HG03469 (cell line): ENCODE results near the gene SHROOM3.
A peak's percentile ranks its signal among the peaks of the same experiment; 100 is the strongest.

ENCODE experiments used
- ATAC-seq: cut with Tn5 transposase; IDR thresholded peaks from one replicate; pipeline ENCODE4 v1.9.1; 2021; ENCODE audit warnings: mild to moderate bottlenecking, moderate library complexity, moderate number of reproducible peaks; ENCODE audit not compliant: unreplicated experiment

The SHROOM3 gene

DNA sequence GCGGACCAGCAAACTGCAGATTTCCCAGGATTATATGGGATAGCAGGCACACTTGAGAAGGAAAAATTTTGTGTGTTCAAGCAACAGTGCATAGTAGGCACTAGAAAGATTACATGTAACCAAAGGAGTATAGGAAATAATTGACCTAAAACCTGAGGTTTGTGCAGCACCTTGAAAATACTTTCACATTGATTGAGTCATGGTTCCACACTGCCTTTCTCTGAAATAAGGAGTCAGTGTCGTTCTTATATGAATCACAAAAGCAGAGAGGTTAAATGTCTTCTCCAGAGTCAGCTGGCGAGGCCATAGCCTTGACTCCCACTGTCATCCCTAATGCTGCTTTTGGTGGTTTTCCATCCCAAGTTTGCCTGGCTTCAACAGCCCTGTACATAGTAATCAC is 324.0 kb downstream of the SHROOM3 start:
- ATAC-seq: no peak

DNA sequence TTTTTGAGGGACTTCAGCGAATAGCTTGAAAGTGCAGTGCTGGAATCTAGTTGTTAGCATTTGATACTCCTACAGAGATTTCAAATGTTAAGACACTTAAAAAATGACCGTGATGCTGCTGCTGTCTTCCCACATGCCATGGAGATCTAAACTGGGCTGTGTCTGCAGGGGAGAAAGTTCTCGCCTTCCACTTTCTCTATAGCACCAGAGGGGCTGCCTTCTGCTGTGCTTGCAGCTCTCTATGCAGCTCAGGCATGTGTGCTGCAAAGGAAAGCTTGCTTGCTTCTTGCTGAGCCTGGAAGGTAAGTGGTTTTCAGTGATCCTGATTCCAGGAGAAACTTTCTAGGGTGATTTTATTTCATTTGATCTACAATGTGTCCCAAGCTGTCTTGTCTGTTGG is 325.2 kb downstream of the SHROOM3 start:
- no peak for ATAC-seq

DNA sequence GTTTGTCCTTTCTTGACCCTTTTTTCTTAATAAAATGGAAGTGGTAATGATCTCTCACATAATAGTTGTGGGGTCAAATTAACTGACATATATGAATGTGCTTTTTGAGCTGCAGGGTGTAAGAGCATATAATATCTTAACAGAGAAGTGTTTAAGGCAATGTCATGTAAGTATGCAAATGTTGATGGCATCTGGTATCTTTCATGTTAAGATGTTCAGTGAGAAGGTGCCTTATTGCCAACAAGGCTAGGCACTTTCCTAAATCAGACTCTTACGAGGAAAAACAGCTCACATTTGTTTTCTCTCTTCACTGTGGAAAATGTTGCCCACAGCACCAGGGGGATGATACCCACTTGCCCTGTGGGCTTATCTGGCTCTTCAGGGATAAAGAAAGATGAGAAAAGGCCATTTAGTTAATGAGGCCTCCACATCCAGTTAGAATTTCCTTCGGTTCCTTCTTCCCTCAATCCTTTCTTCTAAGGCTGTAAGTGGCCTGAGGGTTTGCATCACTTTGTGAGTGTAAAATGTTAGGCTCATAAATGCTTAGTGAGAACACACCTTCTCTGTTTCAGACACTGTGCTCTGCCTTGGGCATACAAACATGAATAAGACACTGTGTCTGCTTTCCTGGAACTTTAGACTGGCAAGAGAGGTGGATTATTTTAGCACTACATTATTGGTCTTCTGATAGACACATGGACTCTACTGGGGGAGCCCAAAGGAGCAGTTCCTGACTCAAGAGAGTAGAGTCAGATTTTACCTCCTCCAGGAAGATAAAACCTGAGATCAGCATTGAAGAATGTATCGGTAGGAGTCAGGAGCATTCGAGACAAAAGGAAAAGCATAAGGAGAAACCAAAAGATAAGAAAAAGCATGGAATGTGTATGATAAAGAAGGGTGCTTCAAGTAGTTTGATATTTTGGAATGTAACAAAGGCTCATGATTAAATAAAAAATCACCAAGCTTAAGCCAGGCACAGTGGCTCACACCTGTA is 327.4 kb downstream of the SHROOM3 start:
- no peak for ATAC-seq

DNA sequence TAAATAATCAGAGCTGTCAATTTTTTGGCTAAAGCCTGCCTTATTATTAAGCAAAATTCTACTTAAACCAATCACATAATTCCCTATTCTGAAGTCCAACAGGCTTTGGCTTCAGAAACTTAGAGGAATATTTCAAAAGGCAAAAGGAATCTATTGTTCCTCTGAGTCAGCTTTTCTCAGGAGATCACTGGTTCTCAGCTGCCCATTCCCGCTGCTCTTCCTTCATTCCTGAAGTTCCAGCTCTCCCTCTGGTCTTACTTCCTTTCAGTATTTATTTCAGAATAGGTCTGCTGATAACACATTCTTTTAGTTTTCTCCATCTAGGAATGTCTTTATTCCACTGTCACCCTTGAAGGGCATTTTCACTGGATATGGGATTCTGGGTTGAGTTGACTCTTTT is 329.2 kb downstream of the SHROOM3 start:
- ATAC-seq: no peak

DNA sequence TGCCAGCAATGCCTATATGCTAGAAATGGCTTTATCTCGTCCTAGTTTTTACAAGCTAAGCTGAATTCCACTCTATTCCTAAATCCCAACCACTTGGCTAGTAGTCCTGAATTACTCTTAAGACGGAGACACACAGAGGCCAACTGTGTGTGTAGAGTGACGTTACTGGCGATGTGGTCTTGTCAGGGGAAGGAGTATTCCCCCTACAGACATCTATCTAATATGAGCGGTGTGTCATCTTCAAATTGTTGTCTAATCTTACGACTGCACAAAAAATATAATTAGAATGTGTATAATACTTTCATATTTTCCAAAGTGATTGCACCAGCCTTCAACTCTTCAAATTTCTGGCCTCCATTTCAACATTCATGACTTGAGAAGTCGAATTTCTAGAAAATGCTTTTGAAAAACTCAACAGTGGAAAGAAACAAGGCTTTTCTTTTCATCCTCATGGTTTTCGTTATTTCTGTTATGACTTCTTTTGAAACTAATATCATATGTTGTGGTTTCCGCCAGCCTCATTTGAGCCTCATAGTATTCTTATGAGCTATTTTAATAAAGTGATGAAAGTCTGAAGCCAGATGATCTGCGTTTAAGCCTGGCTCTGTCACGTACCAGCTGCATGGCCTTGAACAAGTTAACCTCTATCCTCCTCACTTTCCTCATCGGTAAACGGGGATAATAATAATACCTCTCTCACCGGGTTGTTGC is 330.6 kb downstream of the SHROOM3 start:
- no peak for ATAC-seq

DNA sequence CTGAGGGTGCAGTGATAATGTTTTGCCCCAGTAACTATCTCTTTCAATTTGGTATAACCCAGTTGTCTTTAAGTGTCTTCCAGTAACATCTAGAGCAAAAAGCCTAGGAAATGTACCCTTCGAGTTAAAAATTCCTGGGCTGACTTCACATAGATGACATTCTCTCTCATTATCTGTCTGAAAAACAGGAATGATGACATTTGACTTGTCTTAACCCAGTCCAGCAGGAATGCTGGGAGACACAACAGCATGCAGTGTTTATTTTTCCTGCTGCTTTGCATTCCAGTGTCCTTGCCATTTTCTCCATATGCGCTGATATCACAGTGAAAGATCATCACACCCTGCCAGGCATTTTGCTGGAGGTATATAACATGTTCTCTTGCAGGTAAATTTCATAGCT is 333.0 kb downstream of the SHROOM3 start:
- ATAC-seq: no peak

DNA sequence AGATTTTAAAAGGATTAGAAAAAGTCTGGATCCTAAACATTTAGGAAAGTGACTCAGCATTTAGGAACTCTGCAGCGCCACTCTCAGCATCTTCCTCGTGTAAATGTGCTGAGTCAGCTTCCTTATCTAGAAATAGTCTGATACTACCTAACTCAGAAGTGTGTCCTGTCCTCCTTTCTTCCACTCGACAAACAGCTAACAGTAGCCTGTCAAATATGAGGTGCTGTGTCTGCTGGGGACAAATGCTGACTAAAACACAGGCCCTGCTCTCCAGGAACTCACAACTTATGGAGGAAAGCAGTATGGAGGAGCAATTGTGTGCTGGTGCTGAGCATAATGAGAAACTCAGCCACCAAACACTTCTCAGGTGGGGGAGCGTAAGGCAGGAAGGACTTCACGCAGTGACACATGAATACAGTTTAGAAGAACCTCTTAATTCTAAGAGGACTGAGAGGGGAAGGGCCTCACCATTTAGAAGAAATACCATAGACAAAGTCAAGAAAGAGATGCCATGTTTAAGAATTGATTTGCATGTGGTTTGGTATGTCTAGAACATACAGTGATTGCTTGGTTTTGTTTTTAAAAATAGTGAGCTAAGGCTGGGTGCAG is 337.6 kb downstream of the SHROOM3 start:
- peak; percentile 69 for ATAC-seq

DNA sequence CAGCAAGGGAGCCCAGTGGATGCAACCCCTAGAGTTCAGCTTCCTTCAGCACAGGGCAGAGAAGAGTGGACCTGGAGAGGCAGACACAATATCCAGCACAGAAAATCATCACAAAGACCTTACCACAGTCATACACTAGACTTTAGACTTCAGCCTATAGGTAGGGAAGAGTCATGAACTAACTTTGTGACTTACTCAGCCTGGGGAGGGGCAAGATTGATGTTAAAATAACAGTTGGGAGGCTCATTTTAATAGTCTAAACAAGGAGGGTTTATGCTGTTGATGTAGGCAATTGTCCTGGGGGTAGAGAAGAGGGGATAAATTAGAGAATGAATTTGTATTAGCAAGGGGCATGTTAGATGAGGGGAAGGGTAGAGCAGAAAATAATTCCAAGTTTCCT is 338.7 kb downstream of the SHROOM3 start:
- no peak for ATAC-seq

DNA sequence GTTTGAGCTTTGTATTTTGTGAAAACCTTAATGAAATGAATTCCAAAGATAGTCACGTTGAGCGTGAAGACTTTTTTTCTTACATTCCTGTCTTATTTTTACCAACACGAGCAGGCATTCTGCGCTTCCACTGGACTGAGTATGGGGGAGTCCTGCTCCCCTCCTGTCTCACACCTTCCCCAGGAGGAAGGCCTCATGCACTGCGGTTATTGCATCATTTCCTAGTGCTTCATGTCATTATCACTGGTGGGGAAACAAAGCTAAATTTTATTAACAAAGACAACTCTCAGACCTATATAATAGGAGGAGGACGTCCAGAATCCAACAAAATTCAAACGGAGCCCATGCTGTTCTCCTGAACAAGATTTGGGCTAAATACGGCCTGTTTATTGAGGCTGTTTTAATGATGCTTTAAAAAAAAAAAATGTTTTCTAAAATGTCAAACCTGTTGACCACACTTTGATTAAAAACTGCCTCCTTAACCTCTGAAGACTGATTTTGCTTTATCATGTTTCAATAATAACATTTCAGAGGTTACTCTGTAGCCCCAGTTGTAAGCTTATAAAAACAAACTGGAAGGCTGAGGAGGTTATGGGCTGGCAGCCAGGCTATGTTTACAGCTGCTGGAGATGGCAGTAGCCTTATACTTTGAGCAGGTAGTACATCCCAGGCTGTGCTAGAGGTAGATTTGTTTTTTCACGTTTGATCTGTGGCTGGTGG is 344.9 kb downstream of the SHROOM3 start:
- ATAC-seq: no peak

DNA sequence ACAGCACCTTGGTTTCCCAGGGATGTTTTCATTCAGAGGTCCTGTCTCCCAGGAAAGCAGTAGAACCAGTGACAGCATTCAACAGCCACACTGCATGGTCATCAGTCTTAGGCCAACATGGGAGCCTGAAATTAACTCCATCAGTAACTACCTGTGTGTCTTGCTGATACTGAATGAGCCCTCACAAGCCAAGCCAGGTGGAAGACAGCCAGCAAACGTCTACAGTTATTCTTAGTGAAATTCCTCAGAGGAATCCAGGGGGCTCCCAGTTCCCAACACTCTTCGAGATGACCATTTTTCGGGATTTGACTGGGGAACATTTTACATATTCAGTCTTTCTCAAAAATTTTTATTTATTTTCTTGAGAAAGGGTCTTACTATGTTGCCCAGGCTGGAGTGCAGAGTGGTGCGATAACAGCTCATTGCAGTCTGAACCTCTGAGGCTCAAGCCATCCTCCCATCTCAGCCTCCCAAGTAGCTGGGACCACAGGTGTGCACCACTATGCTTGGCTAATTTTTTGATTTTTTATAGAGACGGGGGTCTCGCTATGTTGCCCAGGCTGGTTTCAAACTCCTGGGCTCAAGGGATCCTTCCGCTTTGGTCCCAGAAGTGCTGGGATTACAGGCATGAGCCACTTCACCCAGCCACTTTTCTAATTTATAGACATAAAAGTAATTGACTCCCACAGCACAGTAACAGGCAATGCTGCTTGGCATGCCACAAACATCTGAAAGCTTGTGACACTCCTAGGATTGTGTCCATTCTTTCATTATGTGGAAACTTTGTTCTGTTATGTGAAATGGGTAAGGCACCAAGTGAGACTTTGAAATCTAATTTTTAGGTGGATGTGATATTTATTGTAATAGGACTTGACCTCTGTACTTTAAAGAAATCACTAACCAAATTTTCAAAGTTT is 346.0 kb downstream of the SHROOM3 start:
- no peak for ATAC-seq

DNA sequence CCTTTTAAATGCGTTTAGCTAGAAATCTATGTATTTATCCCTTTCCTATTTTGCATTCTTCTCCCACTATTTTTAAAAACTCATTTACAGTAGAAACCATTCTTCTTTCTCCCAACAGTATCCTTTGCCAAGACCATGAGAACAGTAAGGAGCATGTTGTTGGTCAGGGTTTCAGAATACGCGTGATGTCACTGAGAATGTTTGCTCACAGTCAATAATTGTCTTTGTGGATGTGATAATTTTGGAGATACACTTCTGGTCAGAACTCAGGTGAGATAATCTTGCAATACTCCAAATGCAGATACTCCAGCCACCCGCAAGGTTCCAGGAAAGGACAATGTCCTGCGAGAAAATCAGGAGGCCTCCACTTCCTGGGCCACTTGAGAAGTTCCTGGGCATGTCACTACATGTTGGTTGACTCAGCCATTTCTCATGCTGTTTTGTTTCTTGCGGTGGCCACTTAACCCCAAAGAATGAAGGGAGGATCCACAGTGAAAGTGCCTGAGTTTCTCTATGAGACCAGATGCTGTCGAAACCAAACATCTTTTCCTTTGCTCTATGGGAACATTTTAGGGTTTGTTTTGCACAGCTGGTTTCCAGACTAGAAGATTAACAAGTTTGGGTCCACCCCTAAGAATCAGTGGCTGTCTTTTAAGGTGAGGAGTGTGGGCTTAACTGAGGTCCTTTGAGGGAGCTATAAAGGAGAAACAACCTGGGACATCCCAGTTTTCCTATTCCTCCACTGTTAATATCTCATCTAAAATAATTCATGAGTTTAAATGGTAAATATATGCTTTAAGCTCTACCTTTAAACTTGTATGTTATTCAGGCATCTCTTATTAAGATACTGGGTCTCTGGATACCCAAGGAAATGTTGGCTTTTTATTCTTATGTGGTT is 346.9 kb downstream of the SHROOM3 start:
- no peak for ATAC-seq

DNA sequence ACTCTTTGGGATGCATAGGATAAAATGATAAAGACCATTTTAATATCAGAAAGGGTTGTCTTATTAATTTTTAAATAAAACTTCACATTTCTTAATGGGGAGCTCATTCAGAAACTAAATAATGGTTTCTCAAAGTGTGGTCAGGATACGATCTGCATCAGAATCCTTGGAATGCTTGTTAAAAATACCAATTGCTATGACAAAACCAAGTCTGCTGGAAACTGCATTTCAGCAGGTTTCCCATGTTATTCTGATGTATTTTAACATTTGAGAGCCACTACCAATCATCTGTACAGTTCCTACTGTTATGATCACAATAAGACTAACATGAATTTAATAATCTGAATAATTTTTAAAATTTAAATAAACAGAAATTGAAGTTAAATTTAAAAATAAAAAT is 347.8 kb downstream of the SHROOM3 start:
- no peak for ATAC-seq

DNA sequence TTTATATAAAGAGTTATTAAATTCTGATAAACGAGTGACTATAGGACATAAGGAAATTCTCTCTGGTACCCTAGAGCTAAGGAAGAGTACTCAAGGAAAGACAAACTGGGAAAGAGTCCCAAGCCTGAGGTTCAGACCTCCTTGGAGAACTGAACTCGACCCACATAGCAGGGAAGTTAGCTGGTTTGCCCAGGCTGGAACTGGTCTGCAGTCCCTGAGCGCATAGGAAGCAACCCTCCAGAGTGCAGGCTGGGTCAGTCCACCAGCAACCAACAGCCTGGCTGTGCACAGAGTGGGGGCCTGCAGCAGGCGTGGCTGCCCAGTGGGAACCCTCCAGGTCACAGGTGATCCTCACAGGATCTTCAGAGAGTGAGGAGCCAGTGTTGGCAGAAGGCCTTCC is 348.8 kb downstream of the SHROOM3 start:
- no peak for ATAC-seq

DNA sequence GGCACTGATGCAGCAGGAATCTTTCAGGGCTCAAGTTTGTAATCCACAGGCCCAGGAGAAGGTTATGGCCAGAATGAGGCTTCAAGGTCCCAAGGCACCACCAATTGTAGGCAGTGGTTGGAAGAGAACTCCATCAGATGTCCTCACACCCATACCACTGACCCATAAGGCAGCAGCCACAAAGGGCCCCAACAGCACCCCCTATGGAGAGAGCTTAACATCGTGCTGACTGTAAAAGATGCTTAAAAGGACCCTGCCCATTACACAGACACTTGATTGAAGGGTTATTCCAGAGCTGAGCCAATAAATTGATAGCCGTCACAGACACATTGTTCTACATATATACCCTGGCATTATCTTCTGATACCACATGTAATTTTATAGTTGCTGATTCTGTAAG is 349.2 kb downstream of the SHROOM3 start:
- no peak for ATAC-seq

DNA sequence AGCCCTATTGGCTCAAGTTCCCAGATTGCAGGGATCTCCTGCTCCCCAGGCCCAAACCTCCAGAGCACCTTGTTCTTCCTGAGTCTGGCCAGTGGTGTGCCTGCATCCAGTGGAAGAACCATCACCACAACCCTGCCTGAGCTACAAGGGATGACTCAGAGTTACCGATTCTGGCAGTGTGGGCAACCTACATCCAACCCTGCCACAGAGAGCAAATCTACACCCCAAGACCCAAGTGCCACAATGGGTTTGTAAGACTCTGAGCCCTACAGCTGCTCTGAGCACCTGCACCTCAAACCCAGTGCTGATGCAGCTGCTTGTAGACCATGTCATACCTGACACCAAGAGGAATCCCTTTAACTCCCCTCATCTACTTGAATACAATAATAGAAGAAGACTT is 352.9 kb downstream of the SHROOM3 start:
- no peak for ATAC-seq

DNA sequence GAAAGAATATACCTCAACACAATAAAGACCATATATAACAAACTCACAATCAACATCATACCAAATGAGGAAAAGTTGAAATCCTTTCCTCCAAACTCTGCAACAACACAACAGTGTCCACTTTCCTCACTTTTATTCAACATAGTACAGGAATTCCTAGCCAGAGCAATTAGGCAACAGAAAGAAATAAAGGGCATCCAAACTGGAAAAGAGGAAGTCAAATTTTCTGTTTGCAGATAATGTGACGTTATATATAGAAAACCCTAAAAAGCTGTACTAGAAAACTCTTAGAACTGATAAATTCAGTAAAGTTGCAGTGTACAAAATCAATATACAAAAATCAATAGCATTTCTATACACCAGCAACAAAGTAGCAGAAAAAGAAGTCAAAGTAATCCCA is 355.3 kb downstream of the SHROOM3 start:
- ATAC-seq: no peak

DNA sequence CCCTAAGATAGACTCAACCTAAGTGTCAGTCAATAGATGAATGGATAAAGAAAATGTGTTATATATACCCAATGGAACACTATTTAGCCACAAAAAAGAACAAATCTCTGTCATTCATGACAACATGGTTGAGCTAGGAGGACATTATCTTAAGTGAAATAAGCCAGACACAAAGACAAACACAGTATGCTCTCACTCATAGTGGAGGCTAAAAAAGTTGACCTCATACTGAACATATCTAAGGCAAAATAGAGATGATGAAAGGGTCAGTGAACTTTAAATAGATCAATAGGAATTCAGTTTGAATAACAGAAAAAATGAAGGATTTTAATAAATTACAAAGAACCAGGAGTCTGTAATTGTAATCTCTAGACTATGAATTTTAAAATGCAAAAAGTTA is 356.4 kb downstream of the SHROOM3 start:
- ATAC-seq: no peak

DNA sequence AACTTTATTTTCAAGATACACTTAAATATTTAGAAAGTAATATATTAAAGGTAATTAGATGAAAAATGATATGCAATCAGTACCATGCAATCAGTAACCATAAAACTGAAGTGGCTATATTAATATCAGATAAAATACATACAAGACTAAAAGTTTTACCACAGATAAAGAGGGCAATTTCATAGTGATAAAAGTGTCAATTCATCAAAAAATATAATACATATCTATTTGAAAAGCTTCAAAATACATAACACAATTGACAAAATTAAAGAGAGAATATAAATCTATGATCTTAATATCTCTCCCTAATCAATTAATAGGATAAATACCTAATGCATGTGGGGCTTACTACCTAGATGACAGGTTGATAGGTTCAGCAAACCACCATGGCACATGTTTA is 357.4 kb downstream of the SHROOM3 start:
- ATAC-seq: no peak

DNA sequence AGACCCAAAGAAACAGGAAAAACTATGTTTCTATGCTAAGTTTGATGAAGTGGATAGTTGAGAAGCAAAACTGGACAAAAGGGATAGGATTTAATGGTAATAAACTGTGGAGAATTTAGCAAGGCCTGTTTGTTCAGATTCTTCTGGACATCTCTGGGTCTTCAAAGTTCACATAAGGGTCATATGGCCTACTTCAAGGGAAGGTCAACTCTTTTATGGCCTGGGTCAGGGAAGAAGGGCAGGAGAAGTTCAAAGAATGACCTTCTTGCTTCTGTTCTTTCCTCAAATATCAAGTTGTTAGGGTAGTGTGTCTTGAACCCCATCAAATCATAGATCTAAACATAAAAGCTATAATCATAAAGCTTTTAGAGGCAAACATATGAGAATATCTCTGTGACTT is 360.2 kb downstream of the SHROOM3 start:
- ATAC-seq: no peak
